HG03442 (cell line): Measurements from ENCODE around the gene BHLHE40.

ENCODE experiments used
- ATAC-seq: cut with Tn5 transposase; IDR thresholded peaks from one replicate; pipeline ENCODE4 v1.9.1; 2021; ENCODE audit warnings: mild to moderate bottlenecking, moderate library complexity; ENCODE audit not compliant: unreplicated experiment

The BHLHE40 gene

GRCh38 chr3:5016211-5017161, 37.2 kb downstream of the BHLHE40 start:
- ATAC-seq: peak; percentile 64

GRCh38 chr3:5017925-5018531, 38.8 kb downstream of the BHLHE40 start:
- ATAC-seq: no peak

- no peak for ATAC-seq
These were observed 40.4 kb downstream of the BHLHE40 start for GRCh38 chr3:5019411-5020241.

- no peak for ATAC-seq
These were observed 41.0 kb downstream of the BHLHE40 start for GRCh38 chr3:5020242-5020722.

GRCh38 chr3:5021116-5022092, 42.2 kb downstream of the BHLHE40 start:
- no peak for ATAC-seq

GRCh38 chr3:5022187-5022965, 43.1 kb downstream of the BHLHE40 start:
- peak; percentile 71 for ATAC-seq

GRCh38 chr3:5022966-5023776, 43.9 kb downstream of the BHLHE40 start:
- no peak for ATAC-seq

GRCh38 chr3:5023777-5024346, 44.6 kb downstream of the BHLHE40 start:
- no peak for ATAC-seq

- ATAC-seq: no peak
These were observed 46.8 kb downstream of the BHLHE40 start for GRCh38 chr3:5026046-5026362.

- no peak for ATAC-seq
These were observed 50.5 kb downstream of the BHLHE40 start for GRCh38 chr3:5029715-5030114.

GRCh38 chr3:5030152-5030551, 50.9 kb downstream of the BHLHE40 start:
- ATAC-seq: no peak

- ATAC-seq: no peak
These were observed 53.6 kb downstream of the BHLHE40 start for GRCh38 chr3:5032844-5033243.
